NCI-H2227 treated with DMSO at 0.1 percent for 48 hours (cell line): ENCODE measurements around the gene CEP85.

ENCODE experiments used
- DNase-seq: peaks from one replicate; lab custom pipeline; 2025; lab: John Stamatoyannopoulos, UW

CEP85 gene, protein sequence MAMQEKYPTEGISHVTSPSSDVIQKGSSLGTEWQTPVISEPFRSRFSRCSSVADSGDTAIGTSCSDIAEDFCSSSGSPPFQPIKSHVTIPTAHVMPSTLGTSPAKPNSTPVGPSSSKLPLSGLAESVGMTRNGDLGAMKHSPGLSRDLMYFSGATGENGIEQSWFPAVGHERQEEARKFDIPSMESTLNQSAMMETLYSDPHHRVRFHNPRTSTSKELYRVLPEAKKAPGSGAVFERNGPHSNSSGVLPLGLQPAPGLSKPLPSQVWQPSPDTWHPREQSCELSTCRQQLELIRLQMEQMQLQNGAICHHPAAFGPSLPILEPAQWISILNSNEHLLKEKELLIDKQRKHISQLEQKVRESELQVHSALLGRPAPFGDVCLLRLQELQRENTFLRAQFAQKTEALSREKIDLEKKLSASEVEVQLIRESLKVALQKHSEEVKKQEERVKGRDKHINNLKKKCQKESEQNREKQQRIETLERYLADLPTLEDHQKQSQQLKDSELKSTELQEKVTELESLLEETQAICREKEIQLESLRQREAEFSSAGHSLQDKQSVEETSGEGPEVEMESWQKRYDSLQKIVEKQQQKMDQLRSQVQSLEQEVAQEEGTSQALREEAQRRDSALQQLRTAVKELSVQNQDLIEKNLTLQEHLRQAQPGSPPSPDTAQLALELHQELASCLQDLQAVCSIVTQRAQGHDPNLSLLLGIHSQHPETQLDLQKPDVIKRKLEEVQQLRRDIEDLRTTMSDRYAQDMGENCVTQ

GRCh38 chr1:26233903-26234643 is at the start of gene CEP85:
TSS of gene CEP85 (plus strand) at chr1:26234200. CDS start at chr1:26239784, 5,584 bp downstream.
- DNase-seq, result peak; percentile 99

DNA sequence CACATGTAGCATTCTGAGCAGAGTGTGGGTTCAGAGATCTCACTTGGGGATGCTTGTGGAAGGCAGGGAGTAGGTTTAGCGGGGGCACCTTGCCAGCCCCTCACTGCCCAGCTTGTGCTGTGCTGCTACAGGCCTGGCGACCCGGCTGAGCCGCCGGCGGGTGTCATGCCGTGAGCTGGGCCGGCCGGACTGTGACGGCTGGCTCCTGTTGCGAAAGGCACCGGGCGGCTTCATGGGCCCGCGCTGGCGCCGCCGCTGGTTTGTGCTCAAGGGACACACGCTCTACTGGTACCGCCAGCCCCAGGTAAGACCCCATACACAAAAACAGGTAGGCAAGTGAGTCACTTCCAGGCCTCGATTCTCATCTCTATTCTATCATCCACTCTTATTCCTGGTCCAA is 49.1 kb upstream of the CEP85 start:
- no peak for DNase-seq

GRCh38 chr1:26187882-26188281 is 46.1 kb upstream of the CEP85 start:
- no peak for DNase-seq

GRCh38 chr1:26188477-26188876 is 45.5 kb upstream of the CEP85 start:
- DNase-seq, result no peak

- no peak for DNase-seq
Measured at GRCh38 chr1:26189331-26189730, 44.7 kb upstream of the CEP85 start.

GRCh38 chr1:26189751-26190275 is 44.2 kb upstream of the CEP85 start:
- DNase-seq, result no peak

- no peak for DNase-seq
Measured at GRCh38 chr1:26190373-26190987, 43.5 kb upstream of the CEP85 start, which contains the start of gene CATSPER4. TSS of gene CATSPER4 (plus strand) at chr1:26190602. CDS start at chr1:26190628, 26 bp downstream.

DNA sequence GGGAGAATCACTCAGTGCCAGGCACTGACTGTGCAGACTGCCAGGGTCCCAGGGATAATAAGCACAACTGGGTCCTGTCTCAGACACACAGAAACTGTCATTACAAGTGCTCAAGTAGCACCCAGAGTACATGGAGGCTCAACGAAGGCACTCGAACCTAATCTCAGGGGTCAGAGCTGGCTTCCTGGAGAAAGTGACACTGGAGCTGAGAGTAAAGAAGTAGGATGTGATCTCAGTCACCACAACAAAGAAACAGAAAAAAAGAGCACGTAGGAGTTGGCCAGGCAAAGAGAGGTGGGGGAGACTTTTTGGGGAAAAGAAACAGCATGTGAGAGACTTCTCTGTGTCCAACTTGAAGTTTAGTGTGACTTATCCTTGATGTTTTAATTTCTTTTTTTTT is 42.3 kb upstream of the CEP85 start:
- no peak for DNase-seq

GRCh38 chr1:26195805-26196204 is 38.2 kb upstream of the CEP85 start:
- no peak for DNase-seq

GRCh38 chr1:26197301-26197700 is 36.7 kb upstream of the CEP85 start:
- no peak for DNase-seq

- no peak for DNase-seq
Measured at GRCh38 chr1:26197813-26198212, 36.2 kb upstream of the CEP85 start.

DNA sequence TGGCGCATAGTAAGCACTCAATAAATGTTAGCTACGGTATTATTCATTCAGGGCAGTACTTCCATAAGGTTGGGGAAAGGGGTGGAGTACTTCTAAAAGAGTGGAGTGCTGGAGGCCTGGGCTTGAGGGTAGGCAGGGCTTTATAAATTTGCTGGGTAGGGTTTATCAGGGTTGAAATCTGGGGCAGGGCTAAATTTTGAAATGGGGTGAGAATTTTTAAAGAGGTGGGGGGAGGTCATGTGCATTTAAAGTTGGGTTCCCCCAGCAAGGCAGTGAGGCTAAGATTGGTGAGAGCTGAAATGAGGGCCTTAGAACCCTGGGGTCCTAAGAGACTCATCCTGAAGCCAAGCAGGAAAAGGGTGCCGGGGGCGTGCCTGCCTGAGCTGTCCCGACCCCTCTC is 33.6 kb upstream of the CEP85 start:
- no peak for DNase-seq

- DNase-seq, result no peak
Measured at GRCh38 chr1:26203642-26204318, 30.2 kb upstream of the CEP85 start.

- no peak for DNase-seq
Measured at GRCh38 chr1:26210147-26210870, 23.7 kb upstream of the CEP85 start.

GRCh38 chr1:26212726-26213125 is 21.3 kb upstream of the CEP85 start:
- DNase-seq, result no peak

GRCh38 chr1:26213335-26213905 is 20.6 kb upstream of the CEP85 start:
- no peak for DNase-seq

DNA sequence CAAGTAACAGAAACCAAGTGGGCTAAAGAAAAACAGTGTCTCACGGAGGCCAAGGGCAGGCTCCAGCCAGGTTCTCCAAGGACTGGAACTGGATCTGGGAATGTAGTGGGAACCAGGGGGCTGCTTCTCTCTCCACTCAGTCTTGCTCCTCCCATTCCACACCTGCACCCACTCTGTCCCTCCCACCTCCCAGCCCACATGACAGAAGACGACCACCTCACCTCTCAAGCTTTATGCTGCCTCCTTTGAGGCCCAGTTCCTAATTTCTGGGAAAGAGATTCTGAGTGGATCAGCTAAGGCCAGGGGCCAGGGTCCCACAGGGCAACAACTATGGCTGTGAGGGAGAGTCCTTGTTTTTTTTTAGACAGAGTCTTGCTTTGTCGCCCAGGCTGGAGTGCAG is 18.8 kb upstream of the CEP85 start:
- no peak for DNase-seq

- no peak for DNase-seq
Measured at GRCh38 chr1:26218906-26219494, 15.0 kb upstream of the CEP85 start.

GRCh38 chr1:26220199-26220912 is 13.6 kb upstream of the CEP85 start:
- DNase-seq, result no peak
